OCI-LY3 (cell line): ENCODE measurements around the gene CFAP20.

Experiments
- CTCF ChIP-seq: fragments of 200-600, 300-600 bp; sonication (generic); IDR thresholded peaks from 2 replicates; pipeline ENCODE4 v1.5.1; 2014; ENCODE audit warnings: antibody characterized with exemption, low read length, low read depth
- EZH2phosphoT487 ChIP-seq: fragments of 200-600 bp; shearing (Covaris generic); IDR thresholded peaks from 2 replicates; pipeline ENCODE4 v1.6.1; 2018; ENCODE audit warnings: antibody characterized with exemption, mixed run types, low read depth

DNA sequence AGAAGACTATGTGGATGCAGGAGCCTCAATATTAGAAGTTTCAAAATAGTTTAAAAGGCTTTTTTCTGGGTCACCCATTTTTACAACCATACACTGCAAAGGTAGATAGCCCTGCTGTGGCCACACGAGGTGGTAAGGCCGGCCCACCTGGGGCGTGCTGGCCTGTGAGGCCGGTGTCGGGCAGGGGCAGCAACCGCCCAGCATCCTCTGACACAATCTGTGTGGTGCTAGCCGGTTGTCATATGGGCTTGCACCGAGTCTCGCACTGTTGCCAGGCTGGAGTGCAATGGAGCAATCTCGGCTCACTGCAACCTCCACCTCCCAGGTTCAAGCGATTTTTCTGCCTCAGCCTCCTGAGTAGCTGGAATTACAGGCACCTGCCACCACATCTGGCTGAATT, 44.0 kb downstream of the CFAP20 start:
- TF ChIP-seq CTCF (no peak), EZH2phosphoT487 (no peak)
